Vagina (tissue), 2 donors: Measurements from ENCODE around the gene PCBP3.

ENCODE experiments used
- POLR2A ChIP-seq, 2 donors: fragments of 450-650 bp; IDR thresholded peaks; one replicate each; pipeline ENCODE4 v1.6.1; 2017; ENCODE audit warnings: antibody characterized with exemption in 2 of 2, mild to moderate bottlenecking in 2 of 2, moderate library complexity in 2 of 2
- POLR2AphosphoS5 ChIP-seq, 2 donors: sonication (generic); formaldehyde crosslinking; IDR thresholded peaks; one replicate each; pipeline ENCODE4 v1.9.0; 2017; ENCODE audit warnings: antibody characterized with exemption in 2 of 2, mild to moderate bottlenecking in 2 of 2, low read depth in 1 of 2; ENCODE audit not compliant: insufficient read depth in 1 of 2
- TF ChIP-seq, protein P1 (sequence below), 3 experiments: fragments of 450-650 bp in 2 of 3; fragments of 200-600 bp in 1 of 3; sonication (generic) in 1 of 3; IDR thresholded peaks; one replicate each; pipeline ENCODE4 v1.5.1; 2017 to 2019; ENCODE audit warnings: antibody characterized with exemption in 3 of 3, mild to moderate bottlenecking in 2 of 3, moderate library complexity in 2 of 3

DNA sequence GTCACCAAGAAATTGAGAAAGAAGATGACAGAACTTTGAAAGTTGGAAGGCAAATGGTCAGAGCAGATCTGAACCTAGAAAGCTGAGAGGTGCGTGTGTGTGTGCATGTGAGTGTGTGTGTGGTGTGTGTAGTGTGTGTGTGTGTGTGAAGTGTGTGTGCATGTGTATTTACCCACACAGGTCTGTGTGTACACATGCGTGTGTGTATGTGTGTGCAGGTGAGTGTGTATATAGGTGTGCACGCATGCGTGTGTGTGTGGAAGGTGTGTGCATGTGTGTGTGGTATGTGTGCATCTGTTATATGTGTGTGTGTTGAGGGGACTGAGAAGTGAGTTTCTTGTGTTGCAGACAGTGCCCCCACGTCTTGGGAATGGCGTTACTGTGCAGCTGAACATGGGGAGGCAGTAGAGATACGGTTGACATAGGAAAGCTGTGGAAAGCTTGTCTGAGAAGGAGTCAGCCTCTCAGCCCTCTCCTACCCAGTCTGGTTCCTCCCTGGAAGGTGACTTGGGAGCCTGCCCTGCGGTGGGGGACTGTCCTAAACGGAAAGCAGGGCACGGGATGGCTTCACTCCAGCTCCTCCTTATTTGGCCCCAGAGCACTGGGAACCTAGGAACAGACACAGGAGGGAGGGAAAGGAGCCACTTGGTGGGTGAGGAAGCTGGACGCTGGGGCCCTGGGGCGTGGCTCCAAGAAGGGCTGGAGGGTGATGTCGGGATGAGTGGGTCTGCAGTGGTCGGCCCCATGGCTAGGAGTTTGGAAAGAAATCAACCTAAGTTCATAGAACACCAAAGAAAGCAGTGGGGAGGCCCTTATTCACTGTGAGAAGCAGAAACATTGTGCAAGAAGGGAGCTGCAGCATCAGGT is 97.2 kb downstream of the PCBP3 start:
- TF ChIP-seq, protein P1, sequence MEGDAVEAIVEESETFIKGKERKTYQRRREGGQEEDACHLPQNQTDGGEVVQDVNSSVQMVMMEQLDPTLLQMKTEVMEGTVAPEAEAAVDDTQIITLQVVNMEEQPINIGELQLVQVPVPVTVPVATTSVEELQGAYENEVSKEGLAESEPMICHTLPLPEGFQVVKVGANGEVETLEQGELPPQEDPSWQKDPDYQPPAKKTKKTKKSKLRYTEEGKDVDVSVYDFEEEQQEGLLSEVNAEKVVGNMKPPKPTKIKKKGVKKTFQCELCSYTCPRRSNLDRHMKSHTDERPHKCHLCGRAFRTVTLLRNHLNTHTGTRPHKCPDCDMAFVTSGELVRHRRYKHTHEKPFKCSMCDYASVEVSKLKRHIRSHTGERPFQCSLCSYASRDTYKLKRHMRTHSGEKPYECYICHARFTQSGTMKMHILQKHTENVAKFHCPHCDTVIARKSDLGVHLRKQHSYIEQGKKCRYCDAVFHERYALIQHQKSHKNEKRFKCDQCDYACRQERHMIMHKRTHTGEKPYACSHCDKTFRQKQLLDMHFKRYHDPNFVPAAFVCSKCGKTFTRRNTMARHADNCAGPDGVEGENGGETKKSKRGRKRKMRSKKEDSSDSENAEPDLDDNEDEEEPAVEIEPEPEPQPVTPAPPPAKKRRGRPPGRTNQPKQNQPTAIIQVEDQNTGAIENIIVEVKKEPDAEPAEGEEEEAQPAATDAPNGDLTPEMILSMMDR (IDR thresholded peaks at IDR 0.05) = no peak
- TF ChIP-seq POLR2AphosphoS5 (IDR thresholded peaks at IDR 0.05; ENCODE audit: insufficient read depth in 1 of 2, low read depth in 1 of 2) (no peak), POLR2A (IDR thresholded peaks at IDR 0.05) (no peak)
